NT2/D1 (cell line): Measurements from ENCODE around the gene CHADL.

ENCODE experiments used
- YY1 ChIP-seq: IDR thresholded peaks from 2 replicates; pipeline ENCODE4 v1.6.1; 2011; ENCODE audit not compliant: insufficient read length, insufficient read depth
- ZNF274 ChIP-seq: IDR thresholded peaks from 2 replicates; pipeline ENCODE4 v1.6.1; 2011; ENCODE audit warnings: mild to moderate bottlenecking, low read depth, low read length

GRCh38 chr22:41204992-41205900 is 35.5 kb downstream of the CHADL start, which contains the start of gene L3MBTL2:
- TF ChIP-seq ZNF274 (no peak), YY1 (peak; percentile 84)
